HG03521 (cell line): ENCODE measurements around the gene HIP1R.
"Not testable (repeated sequence)": the region's sequence is repeated elsewhere in the genome, so short reads cannot be mapped to it uniquely, and the experiment has no call there.

Experiments used
- ATAC-seq: cut with Tn5 transposase; IDR thresholded peaks from one replicate; pipeline ENCODE4 v1.9.1; 2021; ENCODE audit warnings: mild to moderate bottlenecking, moderate library complexity; ENCODE audit not compliant: unreplicated experiment

HIP1R gene, protein sequence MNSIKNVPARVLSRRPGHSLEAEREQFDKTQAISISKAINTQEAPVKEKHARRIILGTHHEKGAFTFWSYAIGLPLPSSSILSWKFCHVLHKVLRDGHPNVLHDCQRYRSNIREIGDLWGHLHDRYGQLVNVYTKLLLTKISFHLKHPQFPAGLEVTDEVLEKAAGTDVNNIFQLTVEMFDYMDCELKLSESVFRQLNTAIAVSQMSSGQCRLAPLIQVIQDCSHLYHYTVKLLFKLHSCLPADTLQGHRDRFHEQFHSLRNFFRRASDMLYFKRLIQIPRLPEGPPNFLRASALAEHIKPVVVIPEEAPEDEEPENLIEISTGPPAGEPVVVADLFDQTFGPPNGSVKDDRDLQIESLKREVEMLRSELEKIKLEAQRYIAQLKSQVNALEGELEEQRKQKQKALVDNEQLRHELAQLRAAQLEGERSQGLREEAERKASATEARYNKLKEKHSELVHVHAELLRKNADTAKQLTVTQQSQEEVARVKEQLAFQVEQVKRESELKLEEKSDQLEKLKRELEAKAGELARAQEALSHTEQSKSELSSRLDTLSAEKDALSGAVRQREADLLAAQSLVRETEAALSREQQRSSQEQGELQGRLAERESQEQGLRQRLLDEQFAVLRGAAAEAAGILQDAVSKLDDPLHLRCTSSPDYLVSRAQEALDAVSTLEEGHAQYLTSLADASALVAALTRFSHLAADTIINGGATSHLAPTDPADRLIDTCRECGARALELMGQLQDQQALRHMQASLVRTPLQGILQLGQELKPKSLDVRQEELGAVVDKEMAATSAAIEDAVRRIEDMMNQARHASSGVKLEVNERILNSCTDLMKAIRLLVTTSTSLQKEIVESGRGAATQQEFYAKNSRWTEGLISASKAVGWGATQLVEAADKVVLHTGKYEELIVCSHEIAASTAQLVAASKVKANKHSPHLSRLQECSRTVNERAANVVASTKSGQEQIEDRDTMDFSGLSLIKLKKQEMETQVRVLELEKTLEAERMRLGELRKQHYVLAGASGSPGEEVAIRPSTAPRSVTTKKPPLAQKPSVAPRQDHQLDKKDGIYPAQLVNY

DNA sequence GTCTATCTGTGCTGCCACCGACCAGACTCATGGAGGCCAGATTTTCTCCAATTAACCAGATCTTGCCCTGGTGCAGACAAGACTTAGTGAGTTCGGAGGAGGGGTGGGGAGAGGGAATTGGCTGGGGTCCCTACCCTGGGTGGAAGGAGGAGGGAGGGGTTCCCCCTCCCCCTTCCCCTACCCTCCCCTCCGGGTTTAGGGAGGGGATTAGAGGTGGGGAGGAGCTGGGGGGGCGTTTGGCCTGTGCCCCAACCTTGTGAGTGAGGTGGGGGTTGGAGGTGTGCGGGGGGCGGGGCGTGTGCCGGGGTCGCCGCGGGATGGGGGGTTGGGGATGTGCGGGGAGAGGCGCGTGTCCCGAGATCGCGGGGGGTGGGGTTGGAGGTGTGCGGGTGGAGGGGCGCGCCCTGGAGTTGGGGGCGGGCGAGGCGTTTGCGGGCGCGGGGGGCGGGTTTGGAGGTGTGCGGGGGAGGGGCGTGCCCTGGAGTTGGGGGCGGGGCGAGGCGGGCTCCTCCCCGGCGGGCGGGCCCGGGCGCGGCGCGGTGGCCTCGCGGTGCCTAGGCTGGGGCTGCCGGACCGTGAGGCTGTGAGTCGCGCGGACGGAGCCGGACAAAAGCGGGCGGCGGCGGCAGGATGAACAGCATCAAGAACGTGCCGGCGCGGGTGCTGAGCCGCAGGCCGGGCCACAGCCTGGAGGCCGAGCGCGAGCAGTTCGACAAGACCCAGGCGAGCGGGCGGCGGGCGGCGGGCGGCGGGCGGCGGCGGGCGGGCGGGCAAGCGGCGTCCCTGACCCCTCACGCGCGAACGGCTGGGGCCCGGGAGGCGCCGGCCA, at the start of gene HIP1R:
TSS of gene HIP1R (plus strand) at position 537 of the 829 bp plus-strand sequence. CDS start at position 631, 94 bp downstream.
- no peak for ATAC-seq

DNA sequence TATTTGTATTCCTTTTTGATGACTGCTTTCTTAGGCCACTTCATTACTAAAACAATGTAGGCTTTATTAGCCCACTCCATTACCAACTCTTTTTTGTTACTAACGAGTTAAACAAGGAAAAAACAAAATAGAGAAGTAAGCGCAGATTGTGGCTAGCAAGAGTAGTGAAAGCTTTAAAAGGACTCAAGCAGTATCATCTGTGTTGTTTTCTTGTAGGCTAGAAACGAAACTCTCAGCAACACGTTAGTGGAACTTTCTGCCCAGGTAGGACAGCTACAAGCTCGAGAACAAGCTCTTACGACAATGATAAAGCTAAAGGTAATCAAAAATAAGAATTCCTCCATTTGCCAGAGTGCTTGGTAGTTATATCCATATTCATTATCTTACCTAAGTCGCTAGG, 49.8 kb upstream of the HIP1R start:
- no peak for ATAC-seq

DNA sequence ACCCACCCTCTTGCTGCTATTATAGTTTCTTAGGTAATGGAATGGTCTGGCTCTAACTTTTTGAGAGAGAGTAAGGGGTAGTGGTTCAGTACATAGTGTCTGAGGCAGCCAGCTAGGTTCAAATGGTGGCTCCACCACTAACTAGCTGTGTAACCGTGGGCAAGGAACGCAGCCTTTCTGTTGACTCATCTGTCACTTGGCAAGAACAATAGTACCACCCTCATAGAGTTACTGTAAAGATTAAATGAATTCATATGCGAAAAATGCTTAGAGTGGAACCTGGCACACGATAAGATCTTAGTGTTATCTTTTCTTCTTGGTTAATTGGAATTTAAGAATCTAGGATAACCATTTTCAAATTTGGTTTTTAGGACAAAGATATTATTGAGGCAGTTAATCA, 46.9 kb upstream of the HIP1R start:
- ATAC-seq, result no peak

DNA sequence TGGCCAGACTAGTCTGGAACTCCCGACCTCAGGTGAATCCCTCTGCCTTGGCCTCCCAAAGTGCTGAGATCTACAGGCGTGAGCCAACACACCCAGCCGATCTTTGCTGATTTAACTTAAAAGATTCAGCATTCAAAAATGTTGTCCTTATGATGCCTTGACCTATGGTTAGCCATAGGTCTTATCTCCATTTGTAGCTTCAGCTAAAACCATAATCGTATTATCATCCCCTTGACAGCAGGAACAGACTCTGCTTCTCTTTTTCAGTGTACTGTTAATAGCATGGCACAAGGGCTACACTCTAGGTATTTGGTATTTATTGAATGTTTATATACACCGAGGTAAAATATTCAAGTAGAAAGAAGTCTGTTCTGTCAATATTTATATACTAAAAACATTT, 45.6 kb upstream of the HIP1R start:
- ATAC-seq, result no peak

DNA sequence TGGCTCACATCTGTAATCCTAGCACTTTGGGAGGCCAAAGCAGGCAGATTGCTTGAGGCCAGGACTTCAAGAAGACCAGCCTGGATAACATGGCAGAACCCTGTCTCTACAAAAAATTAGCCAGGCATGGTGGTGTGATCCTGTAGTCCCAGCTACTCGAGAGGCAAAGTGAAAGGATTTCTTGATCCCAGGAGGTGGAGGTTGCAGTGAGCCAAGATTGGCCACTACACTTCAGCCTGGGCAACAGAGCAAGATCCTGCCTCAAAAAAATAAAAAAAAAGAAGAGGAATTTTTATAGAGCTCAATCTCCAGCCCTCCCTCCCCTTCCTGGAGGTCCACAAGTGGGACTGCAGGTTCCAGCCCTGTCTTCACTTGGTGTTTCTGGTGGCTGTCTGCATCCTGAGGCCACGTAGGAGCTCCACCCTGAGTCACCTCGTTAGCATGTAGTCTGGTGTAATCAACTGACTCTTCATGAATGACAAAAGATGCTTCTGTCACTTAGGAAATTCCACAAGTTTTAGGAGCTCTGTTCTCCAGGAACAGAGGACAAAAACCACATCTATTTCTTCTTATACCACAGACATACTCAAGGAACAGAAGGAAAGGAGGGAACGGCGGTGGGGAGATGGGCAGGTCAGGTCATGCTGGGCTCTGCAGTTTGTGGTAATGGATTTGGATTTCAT, 44.7 kb upstream of the HIP1R start:
- ATAC-seq, result no peak

DNA sequence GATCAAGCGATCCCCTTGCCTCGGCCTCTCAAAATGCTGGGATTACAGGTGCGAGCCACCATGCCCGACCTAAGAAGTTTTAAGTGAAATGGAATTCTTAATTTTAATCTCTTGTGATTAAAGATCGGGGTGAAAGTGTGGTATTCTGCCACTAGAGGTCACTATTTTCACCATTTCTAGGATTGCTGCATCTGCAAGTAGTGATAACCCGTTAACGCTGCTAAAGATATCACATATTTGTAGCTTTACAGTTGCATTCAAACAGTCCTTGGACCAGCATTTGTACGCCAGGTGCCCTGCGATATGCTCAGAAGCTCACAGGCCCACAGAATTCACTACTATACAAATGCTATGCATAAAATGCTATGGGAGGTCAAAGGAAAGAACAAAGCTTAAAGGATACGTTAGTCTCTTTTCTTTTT, 41.6 kb upstream of the HIP1R start:
- ATAC-seq, result no peak

DNA sequence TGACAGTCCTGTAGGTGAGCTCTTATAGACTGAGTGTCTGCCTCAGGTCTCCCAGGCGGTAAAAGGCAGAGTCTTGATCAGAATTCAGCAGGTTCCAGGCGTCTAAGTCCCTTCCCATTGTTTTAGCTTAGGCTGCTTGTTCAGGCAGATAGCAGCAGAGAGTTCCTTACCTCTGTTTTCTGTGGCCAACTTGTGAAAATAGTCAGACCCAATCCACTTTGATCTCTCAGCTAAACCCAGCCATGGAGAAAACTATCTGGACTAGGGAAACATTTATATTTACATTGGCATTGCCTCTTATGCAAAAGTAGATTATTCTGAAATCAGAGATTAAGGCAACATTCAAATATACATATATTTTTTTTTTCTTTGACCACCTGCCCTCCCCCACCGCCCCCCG, 39.5 kb upstream of the HIP1R start:
- no peak for ATAC-seq

DNA sequence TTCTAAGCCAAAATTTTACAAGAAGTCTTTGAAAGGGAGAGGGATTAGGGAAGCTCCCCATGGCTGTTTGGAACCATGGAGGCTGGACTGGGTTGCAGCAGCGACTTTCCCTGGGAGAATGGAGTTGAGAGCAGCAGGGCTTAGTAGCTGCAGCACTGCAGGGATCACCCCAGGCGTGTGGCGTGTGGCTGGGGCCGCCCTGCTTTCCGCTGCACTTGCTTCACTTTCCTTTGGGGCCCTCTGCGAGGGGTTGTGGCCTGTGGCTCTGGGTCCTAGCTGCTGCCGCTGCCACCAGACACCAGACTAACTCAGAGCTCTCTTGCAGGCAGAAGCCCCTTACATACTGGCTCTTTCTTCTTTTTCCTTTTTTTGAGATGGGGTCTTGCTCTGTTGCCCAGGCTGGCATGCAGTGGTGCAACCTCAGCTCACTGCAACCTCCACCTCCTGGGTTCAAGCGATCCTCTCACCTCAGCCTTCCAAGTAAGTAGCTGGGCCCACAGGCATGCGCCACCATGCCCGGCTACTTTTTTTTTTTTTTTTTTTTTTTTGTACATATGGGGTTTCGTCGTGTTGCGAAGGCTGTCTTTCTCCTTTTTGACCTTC, 35.5 kb upstream of the HIP1R start:
- ATAC-seq, result no peak

DNA sequence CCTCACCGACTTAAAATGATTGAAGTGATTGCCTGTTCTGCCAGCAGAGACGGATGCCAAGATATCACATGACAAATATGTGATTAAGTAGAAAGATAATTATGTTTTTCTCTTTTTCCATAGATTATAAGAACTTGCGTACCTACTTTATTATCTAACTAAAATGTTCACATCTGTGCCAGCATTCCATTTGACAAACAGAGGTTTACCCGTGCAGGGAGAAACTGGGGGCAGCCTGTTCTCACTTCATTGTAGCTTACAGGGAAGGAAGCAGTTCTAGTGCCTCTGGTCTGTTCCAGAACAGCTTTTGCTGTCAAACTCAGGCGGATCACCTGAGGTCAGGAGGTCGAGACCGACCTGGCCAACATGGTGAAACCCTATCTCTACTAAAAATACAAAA, 31.3 kb upstream of the HIP1R start:
- ATAC-seq, result no peak

DNA sequence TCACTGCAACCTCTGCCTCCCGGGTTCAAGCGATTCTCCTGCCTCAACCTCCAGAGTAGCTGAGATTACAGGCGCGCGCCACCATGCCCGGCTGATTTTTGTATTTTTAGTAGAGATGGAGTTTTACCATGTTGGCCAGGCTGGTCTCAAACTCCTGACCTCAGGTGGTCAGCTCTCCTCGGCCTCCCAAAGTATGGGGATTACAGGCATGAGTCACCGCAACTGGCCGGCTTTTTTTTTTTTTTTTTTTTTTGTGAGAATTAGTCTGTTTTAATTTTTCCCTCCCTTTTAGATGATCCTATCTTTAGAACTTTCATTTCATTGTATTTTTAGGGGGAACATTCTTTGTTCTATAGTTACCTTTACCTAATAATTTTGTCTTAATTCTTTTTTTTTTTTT, 30.3 kb upstream of the HIP1R start:
- not testable (repeated sequence) for ATAC-seq

DNA sequence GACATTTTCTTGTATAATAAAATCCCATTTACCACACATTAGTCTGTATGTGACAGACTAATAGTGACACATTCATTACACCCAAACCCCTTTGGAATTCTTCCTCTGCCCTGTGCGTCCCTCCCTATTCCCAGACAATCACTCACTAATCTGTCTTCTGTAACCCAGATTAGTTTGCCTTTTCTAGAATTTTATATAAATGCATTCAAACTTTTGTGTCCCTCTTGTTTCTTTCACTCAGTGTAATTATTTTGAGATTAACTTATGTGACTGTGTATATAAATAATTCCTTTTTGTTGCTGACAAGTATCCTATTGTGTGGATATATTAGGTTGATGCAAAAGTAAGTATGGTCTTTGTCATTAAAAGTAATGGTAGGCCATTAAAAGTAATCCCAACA, 27.6 kb upstream of the HIP1R start:
- ATAC-seq, result no peak

DNA sequence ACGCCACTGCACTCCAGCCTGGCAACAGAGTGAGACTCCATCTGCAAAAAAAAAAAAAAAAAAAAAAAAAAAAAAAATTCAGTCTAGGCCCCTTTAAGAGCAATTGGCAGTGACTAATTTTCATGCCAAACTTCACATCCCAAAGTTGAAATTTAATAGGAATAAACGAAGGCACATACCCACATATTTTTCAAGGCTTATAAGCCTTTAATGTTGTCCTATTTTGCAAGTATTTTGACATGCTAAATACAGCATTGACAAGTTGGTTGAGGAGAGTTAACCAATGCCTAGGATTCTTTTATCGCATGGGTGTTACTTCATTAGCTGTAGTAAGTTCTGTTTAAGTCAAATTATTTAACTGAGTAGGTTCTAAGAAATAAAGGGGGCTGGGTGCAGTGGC, 23.5 kb upstream of the HIP1R start:
- ATAC-seq, result no peak

DNA sequence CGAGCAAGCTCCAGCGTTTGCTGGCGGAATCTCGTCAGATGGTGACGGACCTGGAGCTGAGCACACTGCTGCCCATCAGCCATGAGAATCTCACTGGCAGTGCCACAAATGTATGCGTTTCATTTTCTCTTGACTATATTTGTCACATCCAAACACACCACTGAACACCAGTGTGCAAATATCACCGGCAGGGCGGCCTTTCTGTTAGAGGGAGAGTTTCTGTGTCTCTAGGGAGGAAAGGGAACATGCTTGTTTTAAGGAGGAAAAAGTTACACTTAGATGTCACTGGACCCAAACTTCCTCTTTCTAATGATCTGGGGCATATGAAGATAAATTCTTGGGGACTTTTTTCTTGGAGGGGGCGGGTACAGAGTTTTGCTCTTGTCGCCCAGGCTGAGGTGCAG, 21.9 kb upstream of the HIP1R start:
- no peak for ATAC-seq

DNA sequence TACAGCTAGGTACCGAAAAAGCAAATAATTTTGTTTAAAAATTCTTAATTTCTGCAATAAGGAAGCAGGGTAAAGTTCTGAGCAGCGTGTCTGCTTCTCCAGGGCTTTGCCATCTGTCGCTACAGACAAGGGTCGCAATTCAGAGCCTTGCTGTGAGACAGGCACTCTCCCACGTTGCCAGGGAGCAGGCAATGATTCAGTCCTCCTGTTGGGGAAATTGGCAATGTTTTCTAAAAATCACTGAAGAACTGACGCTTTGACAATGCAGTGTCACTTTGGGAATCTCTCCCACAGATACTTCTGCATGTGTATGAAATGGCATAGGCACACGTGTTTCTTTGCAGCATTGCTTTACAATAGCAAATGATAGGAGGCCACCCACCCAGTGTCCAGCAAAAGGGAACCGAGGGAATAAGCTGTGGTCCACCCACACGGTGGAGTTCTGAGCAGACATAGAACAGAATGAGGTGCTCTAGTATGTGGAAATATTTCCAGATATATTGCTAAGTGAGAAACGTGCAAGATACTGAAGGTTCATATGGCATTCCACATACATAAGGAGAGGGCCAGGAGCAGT, 16.0 kb upstream of the HIP1R start:
- ATAC-seq, result no peak

DNA sequence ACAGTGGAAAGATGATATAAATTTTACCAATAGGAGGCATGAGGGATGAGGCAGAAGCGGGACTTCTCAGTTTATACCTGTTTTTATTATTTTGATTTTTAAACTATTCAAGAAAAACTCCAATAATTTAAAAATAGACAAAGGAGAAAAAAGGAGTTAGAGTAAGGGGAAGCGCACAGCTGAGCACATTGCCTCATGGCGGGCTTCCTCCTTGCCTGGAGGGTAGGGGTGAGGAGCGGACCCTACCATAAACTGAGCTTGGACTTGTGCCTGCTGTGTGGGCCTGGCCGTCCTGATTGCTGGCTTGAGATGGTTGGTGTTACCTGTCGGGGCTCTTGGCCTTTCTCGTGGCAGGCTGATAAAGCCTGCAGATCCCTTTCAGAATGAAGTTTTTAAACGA, 15.1 kb upstream of the HIP1R start:
- ATAC-seq, result no peak

DNA sequence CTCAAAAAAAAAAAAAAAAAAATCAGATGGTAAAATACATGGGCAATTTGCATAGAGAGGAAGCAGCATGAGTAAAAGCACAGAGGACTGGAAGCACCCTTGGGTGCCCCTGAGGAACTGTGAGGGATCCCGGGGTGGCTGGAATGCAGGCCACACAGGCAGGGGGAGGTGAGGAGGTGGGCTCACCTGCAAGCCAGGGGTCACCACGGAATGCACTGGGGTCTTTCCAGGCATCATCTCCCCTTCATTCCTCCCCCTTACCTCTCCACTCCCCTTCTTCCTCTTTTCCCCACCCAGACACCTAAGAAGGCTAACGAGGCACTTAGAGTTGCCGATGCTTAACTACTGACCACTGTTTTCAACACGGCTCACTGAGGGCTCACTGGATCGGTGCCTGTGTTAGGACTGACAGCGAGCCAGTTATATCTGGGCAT, 14.4 kb upstream of the HIP1R start:
- no peak for ATAC-seq

DNA sequence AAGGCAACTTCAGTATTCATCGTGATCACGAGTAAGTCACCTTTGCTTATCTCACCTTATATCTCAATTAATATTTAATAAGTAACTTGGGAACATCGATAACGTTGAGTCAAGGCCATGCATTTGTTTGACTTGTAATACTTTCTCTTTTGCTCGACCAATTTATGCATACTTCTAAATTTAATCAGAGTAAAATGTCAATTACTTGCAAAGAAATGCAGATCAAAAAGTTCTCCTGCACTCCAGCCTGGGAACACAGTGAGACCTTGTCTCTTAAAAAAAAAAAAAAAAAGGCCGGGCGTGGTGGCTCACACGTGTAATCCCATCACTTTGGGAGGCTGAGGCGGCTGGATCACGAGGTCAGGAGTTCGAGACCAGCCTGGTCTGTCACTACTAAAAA, 11.8 kb upstream of the HIP1R start:
- no peak for ATAC-seq

DNA sequence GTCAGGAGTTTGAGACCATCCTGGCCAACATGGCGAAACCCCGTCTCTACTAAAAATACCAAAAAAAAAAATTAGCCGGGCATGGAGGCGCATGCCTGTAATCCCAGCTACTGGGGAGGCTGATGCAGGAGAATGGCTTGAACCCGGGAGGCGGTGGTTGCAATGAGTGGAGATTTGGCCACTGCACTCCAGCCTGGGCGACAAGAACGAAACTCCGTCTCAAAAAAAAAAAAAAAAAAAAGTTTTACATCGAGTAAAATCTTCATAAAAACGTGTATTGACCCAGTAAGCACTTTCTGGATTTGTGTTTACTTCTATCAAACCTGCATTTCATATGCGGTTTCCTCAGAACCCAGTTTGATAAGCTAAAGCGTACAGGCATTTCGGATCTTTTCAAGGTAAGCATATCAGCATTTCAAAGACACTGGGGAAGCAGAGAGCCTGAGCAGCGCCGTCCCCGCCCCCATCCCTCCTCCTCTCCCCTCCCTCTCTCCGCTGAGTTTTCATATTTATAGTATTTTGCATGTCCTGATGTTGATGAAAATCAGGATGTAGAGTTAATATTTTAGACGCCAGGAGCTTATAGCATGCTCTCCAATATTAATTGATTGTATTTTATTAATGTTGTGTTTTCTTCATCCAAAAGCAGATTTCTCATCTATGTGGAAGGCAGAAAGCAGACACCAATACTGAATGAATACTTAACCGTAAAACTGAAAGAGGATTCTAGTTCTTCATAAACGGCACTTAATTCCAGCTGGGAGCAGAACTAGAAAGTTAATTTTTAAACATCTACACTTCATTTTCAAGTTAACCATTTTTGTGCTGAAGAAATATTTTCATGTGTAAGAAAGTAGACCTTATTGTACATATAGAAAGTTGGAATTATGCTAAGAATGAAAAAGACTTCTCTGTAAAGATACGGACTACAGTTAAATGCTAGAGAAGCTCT, 9.2 kb upstream of the HIP1R start:
- no peak for ATAC-seq
